ENCODE results near the gene DCAF11.
A peak's percentile ranks its signal among the peaks of the same experiment; 100 is the strongest.

Gene DCAF11

DNA sequence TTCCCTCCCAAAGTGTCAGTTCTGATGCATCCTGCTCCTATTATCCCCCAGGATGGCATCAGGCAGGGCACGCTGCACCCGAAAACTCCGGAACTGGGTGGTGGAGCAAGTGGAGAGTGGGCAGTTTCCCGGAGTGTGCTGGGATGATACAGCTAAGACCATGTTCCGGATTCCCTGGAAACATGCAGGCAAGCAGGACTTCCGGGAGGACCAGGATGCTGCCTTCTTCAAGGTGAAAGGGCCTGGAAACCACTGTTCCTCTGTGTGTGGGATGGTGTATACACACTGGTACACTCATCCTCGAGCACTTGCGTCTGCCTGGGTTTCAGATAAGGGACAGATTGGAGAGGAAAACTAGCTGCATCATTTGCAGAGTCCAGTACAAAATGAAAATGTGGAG is 47.5 kb downstream of the DCAF11 start:
- no peak for DNase-seq

DNA sequence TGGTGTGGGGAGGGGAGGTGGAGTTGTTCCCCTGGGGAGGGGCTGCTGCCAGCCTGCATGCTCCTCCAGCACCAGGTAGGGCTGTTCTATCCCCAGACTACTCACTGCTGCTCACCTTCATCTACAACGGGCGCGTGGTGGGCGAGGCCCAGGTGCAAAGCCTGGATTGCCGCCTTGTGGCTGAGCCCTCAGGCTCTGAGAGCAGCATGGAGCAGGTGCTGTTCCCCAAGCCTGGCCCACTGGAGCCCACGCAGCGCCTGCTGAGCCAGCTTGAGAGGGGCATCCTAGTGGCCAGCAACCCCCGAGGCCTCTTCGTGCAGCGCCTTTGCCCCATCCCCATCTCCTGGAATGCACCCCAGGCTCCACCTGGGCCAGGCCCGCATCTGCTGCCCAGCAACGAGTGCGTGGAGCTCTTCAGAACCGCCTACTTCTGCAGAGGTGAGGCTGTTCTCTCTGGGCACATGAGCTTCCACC is 50.0 kb downstream of the DCAF11 start:
- DNase-seq: no peak

DNA sequence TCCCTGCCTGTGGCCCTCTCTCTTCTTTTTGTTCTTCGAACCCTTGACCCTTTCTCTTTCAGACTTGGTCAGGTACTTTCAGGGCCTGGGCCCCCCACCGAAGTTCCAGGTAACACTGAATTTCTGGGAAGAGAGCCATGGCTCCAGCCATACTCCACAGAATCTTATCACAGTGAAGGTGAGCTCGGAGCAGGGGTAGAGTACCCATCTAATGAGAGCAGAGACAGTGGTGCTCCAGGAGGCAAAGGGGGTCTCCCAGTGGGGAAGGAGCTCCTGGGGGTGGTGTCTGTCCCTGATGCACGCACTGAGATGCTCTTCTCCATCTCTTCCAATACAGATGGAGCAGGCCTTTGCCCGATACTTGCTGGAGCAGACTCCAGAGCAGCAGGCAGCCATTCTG is 51.2 kb downstream of the DCAF11 start:
- no peak for DNase-seq

DNA sequence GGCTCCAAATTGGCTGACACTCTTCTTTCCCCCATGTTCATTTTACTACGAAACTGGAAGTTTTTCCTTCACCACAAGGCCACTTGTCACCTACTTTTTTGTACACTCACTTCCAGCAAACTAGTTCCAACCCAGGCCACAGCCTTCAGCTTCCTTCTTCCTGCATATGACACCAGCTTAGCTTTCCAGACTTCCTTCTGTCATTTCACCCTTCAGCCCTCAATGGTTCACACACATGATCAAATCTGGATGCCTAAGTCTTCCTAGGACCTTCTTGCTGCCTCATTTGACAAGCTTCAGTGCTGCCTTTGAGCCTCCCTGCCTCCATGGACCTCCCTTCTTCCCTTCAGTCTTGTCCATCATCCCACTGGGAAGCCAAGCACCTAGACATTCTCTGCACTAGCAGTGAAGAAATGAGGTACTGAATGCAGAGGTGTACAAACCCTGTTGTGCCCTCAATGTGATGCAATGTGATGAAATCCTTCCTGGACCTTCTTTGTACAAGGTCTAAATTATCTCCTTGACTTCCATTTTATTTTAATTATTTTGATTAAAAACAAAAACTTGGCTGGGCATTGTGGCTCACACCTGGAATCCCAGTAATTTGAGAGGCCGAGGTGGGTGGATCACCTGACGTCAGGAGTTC is 53.0 kb downstream of the DCAF11 start:
- DNase-seq: no peak

DNA sequence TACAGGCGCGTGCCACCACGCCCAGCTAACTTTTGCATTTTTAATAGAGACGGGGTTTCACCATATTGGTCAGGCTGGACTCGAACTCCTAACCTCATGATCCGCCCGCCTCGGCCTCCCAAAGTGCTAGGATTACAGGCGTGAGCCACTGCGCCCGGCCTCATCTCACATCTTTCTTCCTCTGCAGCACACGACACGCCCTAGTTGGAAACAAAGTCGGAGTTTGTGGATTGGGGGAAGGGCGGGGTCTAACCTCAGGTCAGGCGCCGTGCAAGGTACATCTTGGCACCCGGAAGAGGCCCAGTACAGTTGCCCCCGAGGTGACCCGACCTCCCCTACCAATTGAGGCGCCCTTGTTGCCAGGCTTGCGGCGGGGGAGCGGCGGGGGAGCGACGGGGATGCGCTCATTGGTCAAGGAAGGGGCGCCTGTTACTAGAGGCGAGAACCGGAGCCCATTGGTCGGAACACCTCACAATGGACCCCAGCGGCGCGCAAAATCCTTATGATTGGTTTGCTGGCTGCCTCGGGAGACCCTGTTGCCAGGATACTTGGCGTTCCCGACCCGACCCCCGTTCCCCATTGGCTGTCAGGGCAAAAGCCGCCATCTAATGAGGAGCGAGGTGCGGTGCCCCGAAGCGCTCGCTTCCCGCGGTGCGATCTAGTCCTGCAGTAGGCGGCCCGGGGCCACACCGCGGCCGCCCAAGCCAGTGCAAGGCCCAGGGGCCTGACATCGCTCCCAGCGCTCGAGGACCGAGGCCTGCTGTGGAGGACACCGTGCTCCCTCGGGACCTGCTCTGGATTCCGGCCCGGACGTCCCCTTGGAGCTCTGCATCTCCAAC is 57.1 kb downstream of the DCAF11 start, which contains the start of gene REC8:
Gene REC8 (plus strand): TSS at position 659 of the 839 bp plus-strand sequence. CDS start 473 bp downstream, outside the sequence.
- peak; percentile 99 for DNase-seq

DNA sequence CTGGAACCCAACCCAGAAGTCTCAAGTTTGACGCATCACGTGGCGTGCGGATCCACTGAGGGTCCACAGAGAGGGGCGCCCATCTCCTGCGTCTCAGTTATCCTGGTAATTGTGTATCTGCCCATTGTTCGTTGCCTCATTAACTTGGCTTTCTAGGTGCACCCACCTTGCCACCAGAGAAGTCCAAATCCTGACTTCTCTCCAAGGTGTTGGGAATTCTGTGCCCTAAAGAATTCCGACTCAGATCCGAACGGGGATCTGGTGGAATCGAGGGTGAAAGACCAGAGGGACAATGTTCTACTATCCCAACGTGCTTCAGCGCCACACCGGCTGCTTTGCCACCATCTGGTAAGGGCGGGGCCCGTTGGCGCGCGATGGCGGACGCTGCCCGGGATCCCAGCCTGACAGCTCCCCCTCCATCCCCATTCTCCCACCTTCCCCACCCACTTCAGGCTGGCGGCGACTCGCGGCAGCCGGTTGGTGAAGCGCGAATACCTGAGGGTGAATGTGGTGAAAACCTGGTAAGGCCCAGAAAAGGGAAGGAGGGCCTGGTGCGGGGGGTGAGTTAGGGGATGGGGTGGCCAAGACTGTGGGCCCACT is 57.8 kb downstream of the DCAF11 start:
- DNase-seq: no peak

DNA sequence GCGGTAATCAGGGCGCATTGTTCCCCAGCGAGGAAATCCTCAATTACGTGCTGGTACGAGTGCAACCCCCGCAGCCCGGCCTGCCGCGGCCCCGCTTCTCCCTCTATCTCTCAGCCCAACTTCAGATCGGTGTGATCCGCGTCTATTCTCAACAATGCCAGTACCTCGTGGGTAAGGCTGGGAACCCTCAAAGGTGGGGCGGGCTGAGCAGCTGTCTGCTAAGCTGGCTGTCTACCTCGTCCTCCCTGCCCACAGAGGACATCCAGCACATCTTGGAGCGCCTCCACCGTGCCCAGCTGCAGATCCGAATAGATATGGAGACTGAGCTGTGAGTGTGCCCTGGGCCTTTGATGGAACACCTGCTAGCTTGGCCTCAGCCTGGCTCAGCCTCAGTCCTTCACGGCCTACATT is 58.3 kb downstream of the DCAF11 start:
- no peak for DNase-seq
